HG03064 (cell line): Measurements from ENCODE around the gene NAA11.

ENCODE experiments used
- ATAC-seq: cut with Tn5 transposase; IDR thresholded peaks from one replicate; pipeline ENCODE4 v1.9.1; 2021; ENCODE audit warnings: low read depth; ENCODE audit not compliant: unreplicated experiment

Gene NAA11

DNA sequence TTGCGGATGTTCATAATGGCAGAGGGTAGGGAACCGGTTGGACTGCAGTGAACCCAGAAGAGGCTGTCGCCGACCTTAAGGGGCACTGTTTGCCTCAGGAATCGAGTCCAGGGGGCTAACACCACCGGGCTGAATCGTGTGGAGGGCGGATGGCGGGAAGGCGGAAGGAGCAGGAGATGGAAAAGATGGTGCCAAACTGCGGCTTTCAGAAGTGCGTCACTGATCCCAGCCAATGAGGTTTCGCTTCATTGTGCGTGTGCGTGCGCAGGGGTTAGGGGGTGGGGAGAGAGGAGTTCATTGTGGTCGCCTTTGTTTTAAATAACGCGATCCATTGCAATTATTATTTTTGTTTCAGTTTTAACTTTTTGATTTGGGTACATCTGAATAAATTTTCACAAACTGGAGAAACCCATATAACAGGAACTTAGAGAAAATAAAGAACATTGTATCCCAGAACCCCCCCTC, at the start of gene NAA11:
Gene NAA11 (minus strand): TSS at position 198 of the 465 bp plus-strand sequence. CDS start 184 bp downstream, at position 14.
- no peak for ATAC-seq

DNA sequence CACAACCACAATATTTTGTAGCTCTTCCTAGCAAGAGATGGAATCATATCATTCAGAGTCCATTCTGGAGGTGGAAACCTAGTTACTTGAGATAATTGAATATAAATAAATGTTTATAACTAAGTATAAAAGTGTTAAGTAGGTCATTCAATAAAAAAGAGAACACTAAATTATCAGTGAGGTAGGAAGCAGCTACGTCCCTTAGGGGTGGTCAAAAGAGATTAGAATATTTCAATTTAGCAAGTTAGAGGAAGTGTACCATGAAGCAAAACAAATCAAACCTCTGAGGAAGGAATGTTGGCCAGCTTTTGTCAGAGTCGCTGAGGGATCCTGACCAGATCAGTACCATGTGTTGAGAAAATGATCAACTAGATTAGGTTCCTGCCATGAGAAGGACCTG, 44.2 kb upstream of the NAA11 start:
- no peak for ATAC-seq

DNA sequence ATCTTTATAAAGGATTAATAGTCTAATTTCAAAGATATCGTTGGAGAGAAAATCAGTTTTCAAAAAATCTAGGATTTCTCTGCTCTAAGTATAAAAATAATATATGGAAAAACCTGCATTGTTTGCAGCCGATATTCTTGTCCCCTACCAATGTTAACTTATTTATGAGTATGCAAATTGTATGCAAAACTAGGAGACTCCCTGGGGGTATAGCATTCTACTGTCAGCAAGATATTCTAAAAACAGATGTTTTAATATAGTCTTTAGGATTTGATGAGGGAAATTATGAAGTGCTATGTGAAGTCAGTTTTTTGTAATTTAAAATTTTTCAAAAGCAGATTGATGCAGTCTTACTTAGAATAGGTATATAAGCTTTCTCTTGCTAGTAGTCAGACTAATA, 41.2 kb upstream of the NAA11 start:
- ATAC-seq = no peak

- no peak for ATAC-seq
Measured at GRCh38 chr4:79366422-79366821, 40.6 kb upstream of the NAA11 start.

DNA sequence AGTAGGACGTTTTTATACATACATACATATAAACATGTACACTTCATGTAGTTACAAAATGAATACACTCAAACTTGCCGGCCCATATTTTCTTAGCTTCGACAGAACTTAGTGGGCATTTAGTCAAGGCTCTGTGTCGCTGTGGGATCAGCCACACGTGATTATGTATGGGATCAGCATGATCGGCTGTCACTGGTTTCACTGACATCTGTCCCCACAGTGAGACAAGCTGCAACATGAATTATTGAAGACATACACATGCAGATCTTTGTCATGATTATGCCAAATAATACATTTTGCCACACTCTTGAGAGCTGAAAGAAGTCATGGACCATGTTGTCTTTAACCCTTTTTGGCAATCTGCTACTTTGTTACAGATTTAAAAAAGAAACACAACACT, 38.2 kb upstream of the NAA11 start:
- no peak for ATAC-seq

GRCh38 chr4:79362626-79363025, 36.8 kb upstream of the NAA11 start:
- no peak for ATAC-seq

- ATAC-seq = no peak
Measured at GRCh38 chr4:79360006-79360405, 34.1 kb upstream of the NAA11 start.

DNA sequence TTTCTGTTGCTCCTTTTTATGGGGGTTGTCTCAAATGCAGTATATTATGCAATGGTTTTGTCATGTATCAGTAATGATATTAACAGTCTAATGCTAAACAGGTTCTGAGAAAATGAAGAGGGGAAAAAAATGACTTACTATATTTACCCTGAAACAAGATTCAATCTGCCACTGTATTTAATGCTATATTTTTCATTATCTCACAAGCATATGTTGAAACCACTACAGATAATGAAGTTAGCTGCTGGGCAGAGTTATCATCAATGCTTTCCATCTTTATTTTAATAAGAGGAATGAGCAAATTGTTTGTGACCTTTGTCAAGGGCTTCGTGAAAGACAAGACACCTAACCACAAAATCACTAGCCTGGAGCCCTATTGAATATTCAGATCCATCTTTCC, 32.6 kb upstream of the NAA11 start:
- ATAC-seq = no peak

DNA sequence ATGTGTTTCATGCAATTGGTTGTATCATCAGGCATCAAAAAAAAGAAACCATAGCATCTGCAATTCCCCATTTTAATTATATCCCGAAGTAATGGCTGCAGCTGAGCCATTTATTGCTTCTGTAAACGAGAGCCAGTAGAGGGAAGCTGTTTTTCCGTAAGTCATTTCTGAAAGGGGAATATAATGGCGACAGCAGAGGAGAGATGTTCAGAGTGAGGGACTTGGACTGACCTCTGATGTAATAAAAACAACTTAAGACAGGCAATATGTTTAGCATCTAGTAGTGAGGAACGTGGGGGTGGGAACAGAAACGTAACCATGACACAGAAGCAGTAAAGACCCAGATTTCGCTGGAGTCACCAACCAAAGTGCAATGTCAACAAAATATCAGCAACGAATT, 31.5 kb upstream of the NAA11 start:
- no peak for ATAC-seq

DNA sequence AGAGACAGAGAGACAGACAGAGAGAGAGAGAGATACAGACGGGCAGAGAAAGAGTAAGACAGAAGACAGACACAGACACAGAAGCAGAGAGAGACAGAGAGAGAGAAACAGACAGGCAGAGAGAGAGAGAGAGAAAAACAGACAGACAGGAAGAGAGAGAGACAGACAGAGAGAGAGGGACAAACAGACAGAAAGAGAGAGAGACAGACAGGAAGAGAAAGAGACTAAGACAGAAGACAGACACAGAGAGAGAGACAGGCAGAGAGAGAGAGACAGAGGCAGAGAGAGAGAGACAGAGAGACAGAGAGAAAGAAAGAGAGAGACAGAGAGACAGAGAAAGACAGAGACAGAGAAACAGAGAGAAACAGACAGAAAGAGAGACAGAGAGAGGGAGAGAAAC, 27.2 kb upstream of the NAA11 start:
- no peak for ATAC-seq

DNA sequence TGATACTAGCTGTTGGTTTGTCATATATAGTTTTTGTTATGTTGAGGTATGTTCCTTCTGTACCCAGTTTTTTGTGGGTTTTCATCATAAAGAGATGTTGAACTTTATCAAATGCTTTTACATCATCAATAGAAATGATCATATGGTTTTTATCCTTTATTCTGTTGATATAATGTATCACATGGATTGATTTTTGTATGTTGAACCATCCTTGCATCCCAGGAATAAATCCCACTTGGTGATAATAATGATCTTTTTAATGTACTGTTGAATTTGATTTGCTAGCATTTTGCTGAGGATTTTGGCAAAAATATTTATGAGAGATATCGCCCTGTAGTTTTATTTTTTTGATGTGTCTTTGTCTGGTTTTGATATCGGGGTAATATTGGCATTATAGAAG, 22.5 kb upstream of the NAA11 start:
- no peak for ATAC-seq

GRCh38 chr4:79341893-79342653, 16.2 kb upstream of the NAA11 start:
- no peak for ATAC-seq

GRCh38 chr4:79340568-79340967, 14.7 kb upstream of the NAA11 start:
- ATAC-seq = no peak

GRCh38 chr4:79338148-79338547, 12.3 kb upstream of the NAA11 start:
- ATAC-seq = no peak

GRCh38 chr4:79334783-79335182, 8.9 kb upstream of the NAA11 start:
- ATAC-seq = no peak

GRCh38 chr4:79334341-79334740, 8.5 kb upstream of the NAA11 start:
- no peak for ATAC-seq

- ATAC-seq = no peak
Measured at GRCh38 chr4:79331126-79331876, 5.4 kb upstream of the NAA11 start.

DNA sequence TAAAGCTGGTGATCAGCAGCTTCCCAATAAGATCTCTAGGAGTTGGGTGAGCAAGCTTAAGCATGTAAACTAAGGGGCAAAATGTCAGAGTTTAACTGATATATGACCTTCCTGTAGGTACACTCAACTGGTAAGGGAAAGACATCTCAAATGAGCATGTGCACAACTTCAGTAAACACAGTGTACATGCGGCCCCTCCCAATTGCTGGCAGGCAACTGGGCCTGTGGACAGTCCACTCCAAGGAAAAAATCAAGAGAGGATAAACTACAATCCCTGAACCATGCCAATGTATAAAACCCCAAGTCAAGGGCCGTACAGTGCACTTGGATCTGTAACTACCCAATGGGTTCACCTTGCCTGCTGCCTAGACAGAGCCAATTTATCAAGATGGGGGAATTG, 4.9 kb upstream of the NAA11 start:
- no peak for ATAC-seq

- no peak for ATAC-seq
Measured at GRCh38 chr4:79325436-79325835, 425 bp downstream of the NAA11 start.

- no peak for ATAC-seq
Measured at GRCh38 chr4:79319975-79320374, 5.9 kb downstream of the NAA11 start.

DNA sequence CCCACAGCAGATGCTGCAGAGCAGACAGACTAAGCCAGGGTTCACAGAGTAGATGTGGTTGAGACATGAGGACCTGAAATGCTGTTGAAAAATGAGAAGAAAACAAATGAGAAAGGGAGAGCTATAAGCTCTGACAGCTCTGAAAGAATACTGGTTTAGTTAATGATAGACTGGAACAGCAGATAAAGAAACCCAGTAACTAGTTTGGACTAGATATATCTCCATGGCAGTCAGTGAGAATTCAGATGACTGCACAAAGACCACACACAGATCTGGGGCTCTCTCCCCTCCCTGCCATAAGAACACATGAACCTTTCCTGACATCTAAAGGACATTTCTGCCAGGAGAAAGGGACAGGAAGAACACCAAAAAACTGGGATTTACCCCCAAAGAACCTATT, 8.2 kb downstream of the NAA11 start:
- ATAC-seq = no peak

DNA sequence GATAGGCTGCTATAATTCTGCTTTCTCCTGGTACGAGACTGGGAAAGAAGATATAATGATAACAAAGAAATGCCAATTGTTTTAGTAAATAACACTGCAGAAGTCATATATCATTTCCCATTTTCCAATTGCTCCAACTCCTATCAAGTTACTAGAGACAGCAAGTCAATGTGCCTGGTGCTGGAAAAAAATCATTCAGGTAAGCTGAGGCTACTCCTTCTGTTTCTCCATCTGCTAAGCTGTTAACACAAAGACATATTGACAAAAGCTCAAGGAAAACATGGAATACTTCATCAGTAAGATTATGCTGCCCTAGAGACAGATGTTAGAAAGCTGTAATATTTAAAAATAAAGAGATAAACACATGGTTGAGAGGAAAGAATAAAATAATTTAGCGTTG, 10.0 kb downstream of the NAA11 start:
- no peak for ATAC-seq
